Body of pancreas (tissue), 4 donors: Measurements from ENCODE around the gene ADIPOR1. TPM values are rescaled to one million over a fixed set of nuclear protein-coding genes. Genes with fewer than 3 reads are reported as not detected.
"Not testable (repeated sequence)": the region's sequence is repeated elsewhere in the genome, so short reads cannot be mapped to it uniquely, and the experiment has no call there.

Experiments
- ATAC-seq: fragments of 150-250 bp; one replicate; pipeline ENCODE4 v1.9.1; 2016
- DNase-seq, 4 donors: peaks; one replicate each; pipeline ENCODE4 v3.0.0-alpha.2; 2019
- H3K27ac ChIP-seq, 4 donors: fragments of 200-600 bp; sonication (generic); 1 replicate in 3 of 4; 2 replicates in 1 of 4; pipeline versions ENCODE4 v1.5.1 to v1.6.1; 2016 to 2019; ENCODE audit warnings: mild to moderate bottlenecking in 1 of 4, mixed read lengths in 1 of 4, moderate library complexity in 1 of 4
- H3K27me3 ChIP-seq, 2 donors: fragments of 200-600 bp; sonication (generic); one replicate each; pipeline ENCODE4 v1.6.0; 2016; ENCODE audit warnings: mild to moderate bottlenecking in 1 of 2
- H3K36me3 ChIP-seq, 2 donors: fragments of 200-600 bp; sonication (generic); replicated peaks in 1 of 2; 2 replicates each; pipeline ENCODE4 v1.5.1; 2016; ENCODE audit warnings: low read depth in 2 of 2; ENCODE audit not compliant: insufficient read depth in 1 of 2
- H3K4me1 ChIP-seq: fragments of 200-600 bp; sonication (generic); one replicate; pipeline ENCODE4 v1.6.0; 2016
- H3K4me3 ChIP-seq, 2 donors: fragments of 200-600 bp; sonication (generic); 1 replicate in 1 of 2; 2 replicates in 1 of 2; pipeline ENCODE4 v1.5.1; 2016 to 2019
- H3K9me3 ChIP-seq, 3 donors: fragments of 200-600 bp; sonication (generic); 1 replicate in 2 of 3; 2 replicates in 1 of 3; pipeline ENCODE4 v1.5.1; 2016
- CTCF ChIP-seq, 7 experiments: fragments of 450-650 bp in 4 of 7; fragments of 200-600 bp in 3 of 7; sonication (generic) in 3 of 7; IDR thresholded peaks; one replicate each; pipeline ENCODE4 v1.5.1; 2016 to 2019; ENCODE audit warnings: antibody characterized with exemption in 7 of 7
- POLR2A ChIP-seq, 3 donors: fragments of 450-650 bp; IDR thresholded peaks; one replicate each; pipeline ENCODE4 v1.6.1; 2016; ENCODE audit warnings: antibody characterized with exemption in 3 of 3, mild to moderate bottlenecking in 2 of 3
- WGBS, 2 donors: methylation state at CpG; one replicate each; pipeline ENCODE4 v1.1.5; 2017; 5-methylcytosine and 5-hydroxymethylcytosine counted together
- intact Hi-C: fragments of 100-400 bp; cut with DNase I; formaldehyde crosslinking; loops from one replicate; pipeline ENCODE4 v1.15.1; 2023
- total RNA-seq, 2 donors: library from RNA; depleted of rRNA; stranded (reverse); fragments of >200 nt; gene quantifications; one replicate each; pipeline ENCODE4 v1.1.0, GENCODE V29; 2016

ADIPOR1 gene
- total RNA-seq, 2 donors from 2014 or later = 38.6 to 52.4 TPM

- Histone ChIP-seq H3K27ac (no peak overlapping the region), H3K36me3 (no peaks in the 10 kb centered on the region), H3K9me3 (no peaks in the 10 kb centered on the region), H3K27me3 (no peaks in the 10 kb centered on the region), H3K4me1 (no peaks in the 10 kb centered on the region), H3K4me3 (no peak overlapping the region)
- DNase-seq (no peak), ATAC-seq (no peak)
- TF ChIP-seq POLR2A (IDR thresholded peaks at IDR 0.05) (no peak), CTCF (IDR thresholded peaks at IDR 0.05) (no peak)
- intact Hi-C loops = no loop called here
These were observed 33.0 kb upstream of the ADIPOR1 start for GRCh38 chr1:202991112-202991511.

- no peaks in the 10 kb centered on the region for H3K27me3 ChIP-seq
- no peak for ATAC-seq
- no peak overlapping the region for H3K27ac ChIP-seq
- no peak for DNase-seq
- no peaks in the 10 kb centered on the region for H3K36me3 ChIP-seq
- intact Hi-C loops = no loop called here
- H3K4me3 ChIP-seq = no peak overlapping the region
- H3K4me1 ChIP-seq = no peaks in the 10 kb centered on the region
- TF ChIP-seq CTCF (IDR thresholded peaks at IDR 0.05) (no peak), POLR2A (IDR thresholded peaks at IDR 0.05) (no peak)
- H3K9me3 ChIP-seq = no peaks in the 10 kb centered on the region
- 83 to 87% methylated on average over 2 of the region's 2 CpGs for WGBS, 2 donors
These were observed 31.8 kb upstream of the ADIPOR1 start for GRCh38 chr1:202989879-202990278.

GRCh38 chr1:202987922-202988583, 29.9 kb upstream of the ADIPOR1 start:
- no peaks in the 10 kb centered on the region for H3K4me1 ChIP-seq
- H3K27me3 ChIP-seq = no peaks in the 10 kb centered on the region
- TF ChIP-seq CTCF (IDR thresholded peaks at IDR 0.05) (no peak), POLR2A (IDR thresholded peaks at IDR 0.05) (no peak)
- no peak for DNase-seq
- ATAC-seq = no peak
- intact Hi-C loops = no loop called here
- 62 to 68% methylated on average over 5 of the region's 5 CpGs for WGBS, 2 donors
- H3K27ac ChIP-seq = no peak overlapping the region
- H3K9me3 ChIP-seq = no peaks in the 10 kb centered on the region
- H3K4me3 ChIP-seq = no peak overlapping the region
- no peaks in the 10 kb centered on the region for H3K36me3 ChIP-seq

DNA sequence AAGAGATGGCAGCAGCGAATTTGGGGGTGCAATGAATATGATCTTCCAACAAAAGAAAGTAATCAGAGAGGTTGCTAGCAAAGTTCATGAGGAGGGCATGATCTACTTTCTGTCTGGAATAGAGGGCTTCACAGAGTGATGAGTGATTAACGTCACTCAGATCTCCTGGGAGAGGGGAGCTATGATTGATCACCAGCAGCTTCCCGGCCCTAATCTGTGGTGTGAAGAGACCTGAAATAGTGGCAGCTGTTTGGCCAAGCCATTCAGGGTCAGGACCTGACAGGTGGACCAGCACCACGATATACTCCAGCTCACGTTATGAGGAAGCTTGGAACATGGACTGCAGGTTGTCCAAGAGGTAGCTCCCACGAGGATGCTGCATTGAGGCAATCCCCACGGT, 29.1 kb upstream of the ADIPOR1 start:
- Histone ChIP-seq H3K9me3 (no peaks in the 10 kb centered on the region), H3K4me3 (no peak overlapping the region), H3K36me3 (no peaks in the 10 kb centered on the region), H3K4me1 (no peaks in the 10 kb centered on the region), H3K27ac (no peak overlapping the region), H3K27me3 (no peaks in the 10 kb centered on the region)
- DNase-seq (no peak), ATAC-seq (no peak)
- TF ChIP-seq CTCF (IDR thresholded peaks at IDR 0.05) = no peak
- TF ChIP-seq POLR2A (IDR thresholded peaks at IDR 0.05) = no peak
- WGBS, 2 donors = 53 to 60% methylated on average over 7 of the region's 7 CpGs
- intact Hi-C loops = no loop called here

DNA sequence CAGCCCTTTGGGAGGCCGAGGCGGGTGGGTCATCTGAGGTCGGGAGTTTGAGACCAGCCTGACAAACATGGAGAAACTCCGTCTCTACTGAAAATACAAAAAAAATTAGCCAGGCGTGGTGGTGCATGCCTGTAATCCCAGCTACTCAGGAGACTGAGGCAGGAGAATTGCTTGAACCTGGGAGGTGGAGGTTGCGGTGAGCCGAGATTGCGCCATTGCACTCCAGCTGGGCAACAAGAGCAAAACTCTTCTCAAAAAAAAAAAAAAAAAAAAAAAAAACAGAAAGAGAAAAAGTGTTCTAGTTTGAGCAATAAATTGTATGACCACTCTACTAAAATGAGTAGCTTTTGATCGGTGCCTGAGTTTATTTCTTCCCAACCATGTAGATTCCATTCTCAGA, 28.0 kb upstream of the ADIPOR1 start:
- H3K9me3 ChIP-seq, intact Hi-C loops, H3K27me3 ChIP-seq, ATAC-seq, H3K4me1 ChIP-seq, DNase-seq, H3K27ac ChIP-seq, H3K4me3 ChIP-seq, H3K36me3 ChIP-seq: not testable (repeated sequence)
- 65 to 73% methylated on average over 9 of the region's 9 CpGs for whole genome bisulfite sequencing, 2 donors
